GM23338 (cell line): ENCODE results near the gene ZNF444. TPM values are rescaled to one million over a fixed set of nuclear protein-coding genes. Genes with fewer than 3 reads are reported as not detected.

Experiments used
- ATAC-seq: fragments of 200-7000 bp; cut with Tn5 transposase; 3 replicates; pipeline ENCODE4 v1.9.1; 2020
- DNase-seq: peaks from one replicate; pipeline ENCODE4 v3.0.0-alpha.2; 2015; ENCODE audit warnings: low spot score
- H2AFZ ChIP-seq: fragments of 200-600 bp; sonication (generic); 2 replicates; pipeline ENCODE4 v1.8.0; 2016; ENCODE audit warnings: antibody characterized with exemption, mild to moderate bottlenecking, moderate library complexity
- H3F3A ChIP-seq: fragments of 200-600 bp; sonication (generic); replicated peaks from 2 replicates; pipeline ENCODE4 v1.8.0; 2017; ENCODE audit warnings: antibody characterized with exemption, mixed run types, low read depth
- H3K27ac ChIP-seq: fragments of 200-600 bp; sonication (generic); 2 replicates; pipeline ENCODE4 v1.6.1; 2016; ENCODE audit warnings: low read depth
- H3K27me3 ChIP-seq: fragments of 200-600 bp; sonication (generic); 2 replicates; pipeline ENCODE4 v1.8.0; 2016; ENCODE audit warnings: mild to moderate bottlenecking, mixed run types, moderate library complexity; ENCODE audit not compliant: insufficient read depth
- H3K36me3 ChIP-seq: fragments of 200-600 bp; sonication (generic); 2 replicates; pipeline ENCODE4 v1.8.0; 2016; ENCODE audit warnings: mild to moderate bottlenecking; ENCODE audit not compliant: insufficient read depth
- H3K4me1 ChIP-seq: fragments of 200-600 bp; sonication (generic); 2 replicates; pipeline ENCODE4 v1.8.0; 2016; ENCODE audit warnings: mild to moderate bottlenecking, moderate library complexity; ENCODE audit not compliant: insufficient read depth
- H3K4me2 ChIP-seq: fragments of 200-600 bp; sonication (generic); 2 replicates; pipeline ENCODE4 v1.7.1; 2017; ENCODE audit warnings: mixed run types
- H3K4me3 ChIP-seq: fragments of 200-600 bp; sonication (generic); 2 replicates; pipeline ENCODE4 v1.6.1; 2016; ENCODE audit warnings: mixed run types
- H3K79me2 ChIP-seq: fragments of 200-600 bp; sonication (generic); replicated peaks from 2 replicates; pipeline ENCODE4 v1.8.0; 2017; ENCODE audit warnings: mild to moderate bottlenecking; ENCODE audit not compliant: insufficient read depth
- H3K9me2 ChIP-seq: fragments of 200-600 bp; sonication (generic); 2 replicates; pipeline ENCODE4 v1.8.0; 2017; ENCODE audit not compliant: insufficient read depth
- H4K20me1 ChIP-seq: fragments of 200-600 bp; sonication (generic); replicated peaks from 2 replicates; pipeline ENCODE4 v1.8.0; 2017; ENCODE audit warnings: mild to moderate bottlenecking; ENCODE audit not compliant: insufficient read depth
- H3K27ac Mint-ChIP-seq: 2 replicates; pipeline ENCODE4 v1.8.0; 2020; ENCODE audit warnings: inconsistent platforms, mild to moderate bottlenecking, moderate library complexity, mixed read lengths
- H3K27me3 Mint-ChIP-seq: 3 replicates; pipeline ENCODE4 v1.8.0; 2022; ENCODE audit warnings: low read depth, mild to moderate bottlenecking, moderate library complexity, mixed read lengths, inconsistent platforms; ENCODE audit not compliant: insufficient read depth, poor library complexity
- H3K36me3 Mint-ChIP-seq: 3 replicates; pipeline ENCODE4 v1.8.0; 2021; ENCODE audit warnings: low read depth, mild to moderate bottlenecking, inconsistent platforms, moderate library complexity, mixed read lengths
- H3K4me1 Mint-ChIP-seq: 3 replicates; pipeline ENCODE4 v1.8.0; 2020; ENCODE audit warnings: mild to moderate bottlenecking, inconsistent platforms, mixed read lengths
- H3K4me3 Mint-ChIP-seq: 3 replicates; pipeline ENCODE4 v1.8.0; 2021; ENCODE audit warnings: moderate library complexity, mild to moderate bottlenecking, inconsistent platforms, mixed read lengths
- H3K9me3 Mint-ChIP-seq: 3 replicates; pipeline ENCODE4 v1.8.0; 2020; ENCODE audit warnings: moderate library complexity, mild to moderate bottlenecking, inconsistent platforms, mixed read lengths
- CREB1 ChIP-seq: fragments of 250-450 bp; sonication (Bioruptor Pico); IDR thresholded peaks from 2 replicates; pipeline ENCODE4 v1.5.0; 2020; ENCODE audit warnings: low read depth, mild to moderate bottlenecking, moderate library complexity
- ETS1 ChIP-seq: IDR thresholded peaks from 2 replicates; pipeline ENCODE4 v1.6.1; 2016; ENCODE audit warnings: antibody characterized with exemption
- POLR2AphosphoS5 ChIP-seq: IDR thresholded peaks from 2 replicates; pipeline ENCODE4 v1.6.1; 2016; ENCODE audit warnings: antibody characterized with exemption, low read depth
- ZNF331 ChIP-seq: fragments of 250-450 bp; sonication (Bioruptor Pico); IDR thresholded peaks from 2 replicates; pipeline ENCODE4 v1.5.0; 2020; ENCODE audit warnings: low read depth, mild to moderate bottlenecking, moderate library complexity
- ZNF462 ChIP-seq: fragments of 250-450 bp; sonication (Bioruptor Pico); IDR thresholded peaks from 2 replicates; pipeline ENCODE4 v1.5.0; 2020; ENCODE audit warnings: mild to moderate bottlenecking, moderate library complexity
- polyA plus RNA-seq: library from polyadenylated mRNA; unstranded; fragments of >200 nt; fragmentation: Nextera tagmentation; extraction: Ambion mirVana; gene quantifications from 2 replicates; pipeline ENCODE4 v1.2.1, GENCODE V29; 2016
- total RNA-seq: library from RNA; depleted of rRNA; stranded (reverse); fragments of >200 nt; shearing (Covaris generic); gene quantifications from 2 replicates; pipeline ENCODE4 v1.2.3, GENCODE V29; 2014

The ZNF444 gene
- total and polyA plus RNA-seq, 2 experiments from 2014 or later: 25.1 to 58.5 TPM

GRCh38 chr19:56120002-56120370, 21.1 kb upstream of the ZNF444 start:
- peaks cover 16% of the 10 kb centered on the region for H3K4me1 ChIP-seq
- ATAC-seq (no peak), DNase-seq (no peak)
- no peaks in the 10 kb centered on the region; the same call in 2 of the 3 replicates for H3K9me3 Mint-ChIP-seq
- no peaks in the 10 kb centered on the region for H3K27me3 ChIP-seq
- peaks cover 6% of the 10 kb centered on the region for H3K27me3 Mint-ChIP-seq
- no peak for TF ChIP-seq ZNF331
- no peaks in the 10 kb centered on the region; the same call in 1 of the 2 replicates for H3F3A ChIP-seq
- H3K9me2 ChIP-seq: no peaks in the 10 kb centered on the region
- peak overlapping the region; percentile 97 for H3K4me2 ChIP-seq
- H3K4me3 Mint-ChIP-seq: peak overlapping the region; percentile 88
- H3K36me3 Mint-ChIP-seq: peaks cover 15% of the 10 kb centered on the region
- H4K20me1 ChIP-seq: peaks cover 12% of the 10 kb centered on the region; the same call in 1 of the 2 replicates
- peak overlapping the region; percentile 92 for H3K27ac Mint-ChIP-seq
- no peak overlapping the region for H2AFZ ChIP-seq
- peak overlapping the region; percentile 93 for H3K4me3 ChIP-seq
- H3K79me2 ChIP-seq: peaks cover 54% of the 10 kb centered on the region
- H3K27ac ChIP-seq: peak overlapping the region; percentile 88
- no peaks in the 10 kb centered on the region; the same call in 1 of the 2 replicates for H3K36me3 ChIP-seq
- peaks cover 37% of the 10 kb centered on the region for H3K4me1 Mint-ChIP-seq

GRCh38 chr19:56120371-56121179, 20.5 kb upstream of the ZNF444 start:
- H4K20me1 ChIP-seq: peaks cover 9% of the 10 kb centered on the region; the same call in 1 of the 2 replicates
- Mint-ChIP-seq H3K9me3 (no peaks in the 10 kb centered on the region; the same call in 2 of the 3 replicates), H3K4me1 (peaks cover 34% of the 10 kb centered on the region), H3K27me3 (peaks cover 6% of the 10 kb centered on the region), H3K4me3 (peak overlapping the region; percentile 88), H3K36me3 (peaks cover 15% of the 10 kb centered on the region), H3K27ac (peak overlapping the region; percentile 92)
- TF ChIP-seq CREB1 (CRISPR knock-in tag) (no peak), ZNF462 (CRISPR knock-in tag) (no peak), ETS1 (no peak), POLR2AphosphoS5 (peak; percentile 46)
- ATAC-seq: peak; percentile 16
- H2AFZ ChIP-seq: no peak overlapping the region
- peaks cover 48% of the 10 kb centered on the region for H3K79me2 ChIP-seq
- DNase-seq: peak; percentile 67
- no peaks in the 10 kb centered on the region for H3K9me2 ChIP-seq
- peak overlapping the region; percentile 97 for H3K4me2 ChIP-seq
- H3K36me3 ChIP-seq: no peaks in the 10 kb centered on the region; the same call in 1 of the 2 replicates
- H3K27me3 ChIP-seq: no peaks in the 10 kb centered on the region
- no peaks in the 10 kb centered on the region; the same call in 1 of the 2 replicates for H3F3A ChIP-seq
- peak overlapping the region; percentile 88 for H3K27ac ChIP-seq
- peaks cover 15% of the 10 kb centered on the region for H3K4me1 ChIP-seq
- peak overlapping the region; percentile 93 for H3K4me3 ChIP-seq
